GM23338 (cell line): ENCODE measurements around the gene ZBTB24. TPM values are rescaled to one million over a fixed set of nuclear protein-coding genes. Genes with fewer than 3 reads are reported as not detected.

Experiments used
- ATAC-seq: fragments of 200-7000 bp; cut with Tn5 transposase; 3 replicates; pipeline ENCODE4 v1.9.1; 2020
- DNase-seq: peaks from one replicate; pipeline ENCODE4 v3.0.0-alpha.2; 2015; ENCODE audit warnings: low spot score
- H2AFZ ChIP-seq: fragments of 200-600 bp; sonication (generic); 2 replicates; pipeline ENCODE4 v1.8.0; 2016; ENCODE audit warnings: antibody characterized with exemption, mild to moderate bottlenecking, moderate library complexity
- H3F3A ChIP-seq: fragments of 200-600 bp; sonication (generic); replicated peaks from 2 replicates; pipeline ENCODE4 v1.8.0; 2017; ENCODE audit warnings: antibody characterized with exemption, mixed run types, low read depth
- H3K27ac ChIP-seq: fragments of 200-600 bp; sonication (generic); 2 replicates; pipeline ENCODE4 v1.6.1; 2016; ENCODE audit warnings: low read depth
- H3K27me3 ChIP-seq: fragments of 200-600 bp; sonication (generic); 2 replicates; pipeline ENCODE4 v1.8.0; 2016; ENCODE audit warnings: mild to moderate bottlenecking, mixed run types, moderate library complexity; ENCODE audit not compliant: insufficient read depth
- H3K36me3 ChIP-seq: fragments of 200-600 bp; sonication (generic); 2 replicates; pipeline ENCODE4 v1.8.0; 2016; ENCODE audit warnings: mild to moderate bottlenecking; ENCODE audit not compliant: insufficient read depth
- H3K4me1 ChIP-seq: fragments of 200-600 bp; sonication (generic); 2 replicates; pipeline ENCODE4 v1.8.0; 2016; ENCODE audit warnings: mild to moderate bottlenecking, moderate library complexity; ENCODE audit not compliant: insufficient read depth
- H3K4me2 ChIP-seq: fragments of 200-600 bp; sonication (generic); 2 replicates; pipeline ENCODE4 v1.7.1; 2017; ENCODE audit warnings: mixed run types
- H3K4me3 ChIP-seq: fragments of 200-600 bp; sonication (generic); 2 replicates; pipeline ENCODE4 v1.6.1; 2016; ENCODE audit warnings: mixed run types
- H3K79me2 ChIP-seq: fragments of 200-600 bp; sonication (generic); replicated peaks from 2 replicates; pipeline ENCODE4 v1.8.0; 2017; ENCODE audit warnings: mild to moderate bottlenecking; ENCODE audit not compliant: insufficient read depth
- H3K9me2 ChIP-seq: fragments of 200-600 bp; sonication (generic); 2 replicates; pipeline ENCODE4 v1.8.0; 2017; ENCODE audit not compliant: insufficient read depth
- H4K20me1 ChIP-seq: fragments of 200-600 bp; sonication (generic); replicated peaks from 2 replicates; pipeline ENCODE4 v1.8.0; 2017; ENCODE audit warnings: mild to moderate bottlenecking; ENCODE audit not compliant: insufficient read depth
- H3K27ac Mint-ChIP-seq: 2 replicates; pipeline ENCODE4 v1.8.0; 2020; ENCODE audit warnings: inconsistent platforms, mild to moderate bottlenecking, moderate library complexity, mixed read lengths
- H3K27me3 Mint-ChIP-seq: 3 replicates; pipeline ENCODE4 v1.8.0; 2022; ENCODE audit warnings: low read depth, mild to moderate bottlenecking, moderate library complexity, mixed read lengths, inconsistent platforms; ENCODE audit not compliant: insufficient read depth, poor library complexity
- H3K36me3 Mint-ChIP-seq: 3 replicates; pipeline ENCODE4 v1.8.0; 2021; ENCODE audit warnings: low read depth, mild to moderate bottlenecking, inconsistent platforms, moderate library complexity, mixed read lengths
- H3K4me1 Mint-ChIP-seq: 3 replicates; pipeline ENCODE4 v1.8.0; 2020; ENCODE audit warnings: mild to moderate bottlenecking, inconsistent platforms, mixed read lengths
- H3K4me3 Mint-ChIP-seq: 3 replicates; pipeline ENCODE4 v1.8.0; 2021; ENCODE audit warnings: moderate library complexity, mild to moderate bottlenecking, inconsistent platforms, mixed read lengths
- H3K9me3 Mint-ChIP-seq: 3 replicates; pipeline ENCODE4 v1.8.0; 2020; ENCODE audit warnings: moderate library complexity, mild to moderate bottlenecking, inconsistent platforms, mixed read lengths
- EZH2phosphoT487 ChIP-seq: fragments of 200-600 bp; sonication (generic); IDR thresholded peaks from one replicate; pipeline ENCODE4 v1.8.1; 2018; ENCODE audit warnings: antibody characterized with exemption; ENCODE audit not compliant: unreplicated experiment
- NANOG ChIP-seq: IDR thresholded peaks from 2 replicates; pipeline ENCODE4 v1.6.1; 2016; ENCODE audit warnings: antibody characterized with exemption, borderline replicate concordance
- POLR2AphosphoS5 ChIP-seq: IDR thresholded peaks from 2 replicates; pipeline ENCODE4 v1.6.1; 2016; ENCODE audit warnings: antibody characterized with exemption, low read depth
- STAT1 ChIP-seq: IDR thresholded peaks from one replicate; pipeline ENCODE4 v1.6.1; 2016; ENCODE audit warnings: antibody characterized with exemption; ENCODE audit not compliant: unreplicated experiment
- ZNF114 ChIP-seq: fragments of 250-450 bp; sonication (Bioruptor Pico); IDR thresholded peaks from 2 replicates; pipeline ENCODE4 v1.5.0; 2020; ENCODE audit warnings: mild to moderate bottlenecking, moderate library complexity
- ZNF462 ChIP-seq: fragments of 250-450 bp; sonication (Bioruptor Pico); IDR thresholded peaks from 2 replicates; pipeline ENCODE4 v1.5.0; 2020; ENCODE audit warnings: mild to moderate bottlenecking, moderate library complexity
- polyA plus RNA-seq: library from polyadenylated mRNA; unstranded; fragments of >200 nt; fragmentation: Nextera tagmentation; extraction: Ambion mirVana; gene quantifications from 2 replicates; pipeline ENCODE4 v1.2.1, GENCODE V29; 2016
- total RNA-seq: library from RNA; depleted of rRNA; stranded (reverse); fragments of >200 nt; shearing (Covaris generic); gene quantifications from 2 replicates; pipeline ENCODE4 v1.2.3, GENCODE V29; 2014
- TF ChIP-seq, protein P1 (sequence below): IDR thresholded peaks from 2 replicates; pipeline ENCODE4 v1.6.1; 2016; ENCODE audit warnings: antibody characterized with exemption
- TF ChIP-seq, protein P2 (sequence below): IDR thresholded peaks from one replicate; pipeline ENCODE4 v1.6.1; 2018; ENCODE audit warnings: antibody characterized with exemption; ENCODE audit not compliant: unreplicated experiment

ZBTB24 gene
- total and polyA plus RNA-seq, 2 experiments from 2014 or later: 7.9 to 22.0 TPM

GRCh38 chr6:109486068-109486467 is 3.0 kb upstream of the ZBTB24 start (continued):
- TF ChIP-seq ZNF462: no peak
- TF ChIP-seq NANOG: no peak
- TF ChIP-seq, protein P1, sequence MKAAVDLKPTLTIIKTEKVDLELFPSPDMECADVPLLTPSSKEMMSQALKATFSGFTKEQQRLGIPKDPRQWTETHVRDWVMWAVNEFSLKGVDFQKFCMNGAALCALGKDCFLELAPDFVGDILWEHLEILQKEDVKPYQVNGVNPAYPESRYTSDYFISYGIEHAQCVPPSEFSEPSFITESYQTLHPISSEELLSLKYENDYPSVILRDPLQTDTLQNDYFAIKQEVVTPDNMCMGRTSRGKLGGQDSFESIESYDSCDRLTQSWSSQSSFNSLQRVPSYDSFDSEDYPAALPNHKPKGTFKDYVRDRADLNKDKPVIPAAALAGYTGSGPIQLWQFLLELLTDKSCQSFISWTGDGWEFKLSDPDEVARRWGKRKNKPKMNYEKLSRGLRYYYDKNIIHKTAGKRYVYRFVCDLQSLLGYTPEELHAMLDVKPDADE: no peak
- TF ChIP-seq STAT1: no peak

DNA sequence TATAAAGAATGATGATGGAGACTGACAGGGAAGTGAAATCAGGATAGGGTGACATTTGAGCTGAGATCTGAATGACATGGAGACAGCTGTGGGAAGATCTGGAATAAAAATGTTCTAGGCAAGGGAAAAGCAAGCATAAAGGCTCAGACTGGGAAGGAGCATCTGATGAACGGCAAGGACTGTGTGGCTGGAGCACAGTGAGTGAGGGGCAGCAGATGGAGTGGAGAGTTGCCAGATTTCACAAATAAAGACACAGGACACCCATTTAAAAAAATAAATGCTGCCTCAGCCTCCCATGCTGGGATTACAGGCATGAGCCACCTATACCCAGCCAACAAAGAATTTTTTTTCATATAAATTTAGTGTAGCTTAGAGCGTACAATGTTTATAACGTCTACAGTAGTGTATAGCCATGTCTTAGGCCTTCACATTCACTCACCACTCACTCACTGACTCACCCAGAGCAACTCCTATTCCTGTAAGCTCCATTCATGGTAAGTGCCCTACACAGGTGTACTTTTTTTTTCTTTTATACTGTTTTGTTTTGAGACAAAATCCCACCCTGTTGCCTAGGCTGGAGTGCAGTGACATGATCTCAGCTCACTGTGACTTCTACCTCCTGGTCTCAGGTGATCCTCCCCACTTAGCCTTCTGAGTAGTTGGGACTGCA is 2.4 kb upstream of the ZBTB24 start:
- Histone ChIP-seq H3K4me1 (peaks cover 29% of the 10 kb centered on the region), H3K4me3 (no peak overlapping the region), H3K9me2 (no peaks in the 10 kb centered on the region), H3F3A (no peaks in the 10 kb centered on the region), H2AFZ (no peak overlapping the region; the same call in 1 of the 2 replicates), H3K79me2 (peaks cover 24% of the 10 kb centered on the region), H3K27ac (no peak overlapping the region), H4K20me1 (peaks cover 11% of the 10 kb centered on the region), H3K36me3 (peaks cover 17% of the 10 kb centered on the region; the same call in 1 of the 2 replicates), H3K27me3 (no peaks in the 10 kb centered on the region), H3K4me2 (no peak overlapping the region)
- TF ChIP-seq, protein P1: no peak
- no peak for TF ChIP-seq ZNF114
- TF ChIP-seq EZH2phosphoT487: no peak
- TF ChIP-seq, protein P2, sequence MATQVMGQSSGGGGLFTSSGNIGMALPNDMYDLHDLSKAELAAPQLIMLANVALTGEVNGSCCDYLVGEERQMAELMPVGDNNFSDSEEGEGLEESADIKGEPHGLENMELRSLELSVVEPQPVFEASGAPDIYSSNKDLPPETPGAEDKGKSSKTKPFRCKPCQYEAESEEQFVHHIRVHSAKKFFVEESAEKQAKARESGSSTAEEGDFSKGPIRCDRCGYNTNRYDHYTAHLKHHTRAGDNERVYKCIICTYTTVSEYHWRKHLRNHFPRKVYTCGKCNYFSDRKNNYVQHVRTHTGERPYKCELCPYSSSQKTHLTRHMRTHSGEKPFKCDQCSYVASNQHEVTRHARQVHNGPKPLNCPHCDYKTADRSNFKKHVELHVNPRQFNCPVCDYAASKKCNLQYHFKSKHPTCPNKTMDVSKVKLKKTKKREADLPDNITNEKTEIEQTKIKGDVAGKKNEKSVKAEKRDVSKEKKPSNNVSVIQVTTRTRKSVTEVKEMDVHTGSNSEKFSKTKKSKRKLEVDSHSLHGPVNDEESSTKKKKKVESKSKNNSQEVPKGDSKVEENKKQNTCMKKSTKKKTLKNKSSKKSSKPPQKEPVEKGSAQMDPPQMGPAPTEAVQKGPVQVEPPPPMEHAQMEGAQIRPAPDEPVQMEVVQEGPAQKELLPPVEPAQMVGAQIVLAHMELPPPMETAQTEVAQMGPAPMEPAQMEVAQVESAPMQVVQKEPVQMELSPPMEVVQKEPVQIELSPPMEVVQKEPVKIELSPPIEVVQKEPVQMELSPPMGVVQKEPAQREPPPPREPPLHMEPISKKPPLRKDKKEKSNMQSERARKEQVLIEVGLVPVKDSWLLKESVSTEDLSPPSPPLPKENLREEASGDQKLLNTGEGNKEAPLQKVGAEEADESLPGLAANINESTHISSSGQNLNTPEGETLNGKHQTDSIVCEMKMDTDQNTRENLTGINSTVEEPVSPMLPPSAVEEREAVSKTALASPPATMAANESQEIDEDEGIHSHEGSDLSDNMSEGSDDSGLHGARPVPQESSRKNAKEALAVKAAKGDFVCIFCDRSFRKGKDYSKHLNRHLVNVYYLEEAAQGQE: no peak
- no peak for TF ChIP-seq POLR2AphosphoS5
- TF ChIP-seq STAT1: no peak
- no peak for TF ChIP-seq NANOG
- H3K27me3 Mint-ChIP-seq: no peaks in the 10 kb centered on the region
- no peaks in the 10 kb centered on the region for H3K9me3 Mint-ChIP-seq
- peaks cover 34% of the 10 kb centered on the region for H3K4me1 Mint-ChIP-seq
- no peak for ATAC-seq
- no peak overlapping the region for H3K27ac Mint-ChIP-seq
- H3K4me3 Mint-ChIP-seq: no peak overlapping the region
- H3K36me3 Mint-ChIP-seq: peaks cover 20% of the 10 kb centered on the region
- DNase-seq: no peak
